MV-4-11 (cell line): ENCODE measurements around the gene BUB3.
A peak's percentile ranks its signal among the peaks of the same experiment; 100 is the strongest.

ENCODE experiments used
- DNase-seq: peaks from one replicate; lab custom pipeline; 2025; lab: John Stamatoyannopoulos, UW

The BUB3 gene

GRCh38 chr10:123154092-123154710 lies at the start of gene BUB3:
TSS of gene BUB3 (plus strand) at chr10:123154402. CDS start at chr10:123154918, 516 bp downstream.
- DNase-seq: peak; percentile 100

GRCh38 chr10:123109466-123109865 lies 44.7 kb upstream of the BUB3 start:
- DNase-seq: no peak

- DNase-seq: no peak
Measured at GRCh38 chr10:123117644-123118417, 36.4 kb upstream of the BUB3 start.

GRCh38 chr10:123119081-123119480 lies 35.1 kb upstream of the BUB3 start:
- DNase-seq: no peak

GRCh38 chr10:123126246-123126645 lies 28.0 kb upstream of the BUB3 start:
- no peak for DNase-seq

- peak; percentile 84 for DNase-seq
Measured at GRCh38 chr10:123129618-123130271, 24.5 kb upstream of the BUB3 start.

- DNase-seq: peak; percentile 85
Measured at GRCh38 chr10:123132576-123133477, 21.4 kb upstream of the BUB3 start.

GRCh38 chr10:123133541-123134342 lies 20.5 kb upstream of the BUB3 start:
- DNase-seq: peak; percentile 27

- no peak for DNase-seq
Measured at GRCh38 chr10:123134343-123134914, 19.8 kb upstream of the BUB3 start.

GRCh38 chr10:123134915-123135414 lies 19.2 kb upstream of the BUB3 start:
- peak; percentile 69 for DNase-seq

GRCh38 chr10:123135415-123136141 lies 18.6 kb upstream of the BUB3 start, which contains the start of gene HMX3:
TSS of gene HMX3 (plus strand) at chr10:123135970. CDS start at chr10:123136051, 81 bp downstream.
- peak; percentile 68 for DNase-seq

- no peak for DNase-seq
Measured at GRCh38 chr10:123136221-123136805, 17.9 kb upstream of the BUB3 start.

- DNase-seq: no peak
Measured at GRCh38 chr10:123136806-123137642, 17.2 kb upstream of the BUB3 start.

GRCh38 chr10:123139165-123139520 lies 15.1 kb upstream of the BUB3 start:
- DNase-seq: no peak

- DNase-seq: peak; percentile 43
Measured at GRCh38 chr10:123139521-123140163, 14.6 kb upstream of the BUB3 start.

GRCh38 chr10:123140164-123140982 lies 13.8 kb upstream of the BUB3 start:
- DNase-seq: peak; percentile 44

GRCh38 chr10:123140983-123141390 lies 13.2 kb upstream of the BUB3 start:
- DNase-seq: peak; percentile 51
